ENCODE data around the gene CCDC13.

GRCh38 chr3:42799376-42799775, 26.3 kb upstream of the CCDC13 start:
- TF ChIP-seq CTCF (IDR thresholded peaks at IDR 0.05; ENCODE audit: extremely low read depth in 1 of 2, insufficient read depth in 1 of 2, low read depth in 1 of 2, low read length in 2 of 2), result no peak
- no peak for TF ChIP-seq POLR2AphosphoS5 (IDR thresholded peaks at IDR 0.05; ENCODE audit: insufficient read depth, low read depth, low read length)
- TF ChIP-seq POLR2A (IDR thresholded peaks at IDR 0.05; ENCODE audit: low read depth, low read length), result no peak
- TF ChIP-seq JUN (IDR thresholded peaks at IDR 0.05; ENCODE audit: borderline replicate concordance, insufficient read depth, insufficient read length, low read depth), result no peak
- TF ChIP-seq GATA2 (IDR thresholded peaks at IDR 0.05; ENCODE audit: insufficient read depth, insufficient read length, low read depth, low read length), result no peak
- no peak for TF ChIP-seq FOS (IDR thresholded peaks at IDR 0.05; ENCODE audit: borderline replicate concordance, insufficient read depth, low read length)
- TF ChIP-seq MAX (IDR thresholded peaks at IDR 0.05; ENCODE audit: insufficient read depth, insufficient read length), result no peak

Measured in endothelial cell of umbilical vein (primary cell).